Karpas-422 (cell line): ENCODE data around the gene UPK3A. TPM values are rescaled to one million over a fixed set of nuclear protein-coding genes. Genes with fewer than 3 reads are reported as not detected.

ENCODE experiments used
- DNase-seq: peaks from one replicate; pipeline ENCODE4 v3.0.0-alpha.2; 2015
- H2AFZ ChIP-seq: fragments of 200-600 bp; sonication (generic); 2 replicates; pipeline ENCODE4 v1.6.1; 2014; ENCODE audit warnings: antibody characterized with exemption, low read length, mixed read lengths
- H3K27ac ChIP-seq: fragments of 200-600 bp; sonication (generic); 2 replicates; pipeline ENCODE4 v1.5.1; 2014; ENCODE audit warnings: mild to moderate bottlenecking, low read length, moderate library complexity
- H3K27me3 ChIP-seq: fragments of 200-600 bp; sonication (generic); 2 replicates; pipeline ENCODE4 v1.6.1; 2014; ENCODE audit warnings: low read length, mixed read lengths
- H3K36me3 ChIP-seq: fragments of 200-600 bp; sonication (generic); 2 replicates; pipeline ENCODE4 v1.6.1; 2014; ENCODE audit warnings: low read length, mixed read lengths; ENCODE audit not compliant: insufficient read depth
- H3K4me1 ChIP-seq: fragments of 200-600 bp; sonication (generic); 2 replicates; pipeline ENCODE4 v1.6.1; 2014; ENCODE audit warnings: mild to moderate bottlenecking, low read length, mixed read lengths
- H3K4me2 ChIP-seq: fragments of 200-600 bp; sonication (generic); 2 replicates; pipeline ENCODE4 v1.6.1; 2014; ENCODE audit warnings: low read length, low read depth, mild to moderate bottlenecking; ENCODE audit not compliant: poor library complexity, severe bottlenecking
- H3K4me3 ChIP-seq: fragments of 200-600 bp; sonication (generic); 2 replicates; pipeline ENCODE4 v1.5.1; 2014; ENCODE audit warnings: mild to moderate bottlenecking, antibody characterized with exemption, low read length, mixed read lengths
- H3K79me2 ChIP-seq: fragments of 200-600 bp; sonication (generic); 2 replicates; pipeline ENCODE4 v1.6.1; 2014; ENCODE audit warnings: mild to moderate bottlenecking, low read length, mixed read lengths
- H3K9ac ChIP-seq: fragments of 200-600 bp; sonication (generic); 2 replicates; pipeline ENCODE4 v1.6.0; 2014; ENCODE audit warnings: low read length
- H3K9me2 ChIP-seq: fragments of 200-600 bp; sonication (generic), shearing (Covaris generic); replicated peaks from 2 replicates; pipeline ENCODE4 v1.6.0; 2014; ENCODE audit warnings: mild to moderate bottlenecking, low read length, moderate library complexity; ENCODE audit not compliant: insufficient read depth
- H3K9me3 ChIP-seq: fragments of 300-700, 200-600 bp; sonication (generic); 2 replicates; pipeline ENCODE4 v1.6.1; 2014; ENCODE audit warnings: low read length, mixed read lengths
- H4K20me1 ChIP-seq: fragments of 200-600 bp; sonication (generic); 2 replicates; pipeline ENCODE4 v1.6.1; 2014; ENCODE audit warnings: mild to moderate bottlenecking, antibody characterized with exemption, low read length, low read depth; ENCODE audit not compliant: insufficient read depth
- total RNA-seq: library from RNA; depleted of rRNA; stranded (reverse); fragments of >200 nt; shearing (Covaris generic); gene quantifications from 2 replicates; pipeline ENCODE4 v1.2.3, GENCODE V29; 2014; ENCODE audit warnings: low replicate concordance

UPK3A gene
- total RNA-seq, 1 experiment from 2014 or later, result not detected

- no peaks in the 10 kb centered on the region for H3K9me3 ChIP-seq
- H4K20me1 ChIP-seq, result no peaks in the 10 kb centered on the region; the same call in 1 of the 2 replicates
Measured at GRCh38 chr22:45306139-45306538, 21.4 kb downstream of the UPK3A start.

GRCh38 chr22:45308391-45308956 lies 23.7 kb downstream of the UPK3A start:
- no peaks in the 10 kb centered on the region for H3K36me3 ChIP-seq
- no peaks in the 10 kb centered on the region; the same call in 1 of the 2 replicates for H4K20me1 ChIP-seq
- peak overlapping the region; percentile 76 for H3K4me2 ChIP-seq
- H2AFZ ChIP-seq, result peak overlapping the region; percentile 91; the same call in 1 of the 2 replicates
- no peaks in the 10 kb centered on the region for H3K27me3 ChIP-seq
- peaks cover 34% of the 10 kb centered on the region for H3K79me2 ChIP-seq
- no peaks in the 10 kb centered on the region for H3K9me2 ChIP-seq
- H3K9me3 ChIP-seq, result no peaks in the 10 kb centered on the region
- no peak overlapping the region for H3K27ac ChIP-seq
- no peak overlapping the region; the same call in 1 of the 2 replicates for H3K9ac ChIP-seq
- peaks cover 20% of the 10 kb centered on the region for H3K4me1 ChIP-seq
- peak overlapping the region; percentile 62; the same call in 1 of the 2 replicates for H3K4me3 ChIP-seq
- DNase-seq, result no peak

More at GRCh38 chr22:45306139-45306538, 21.4 kb downstream of the UPK3A start:
- Histone ChIP-seq H3K27ac (no peak overlapping the region), H3K4me3 (no peak overlapping the region), H3K36me3 (no peaks in the 10 kb centered on the region), H3K27me3 (no peaks in the 10 kb centered on the region), H3K79me2 (peaks cover 12% of the 10 kb centered on the region), H3K4me1 (peaks cover 17% of the 10 kb centered on the region), H3K4me2 (no peak overlapping the region), H3K9me2 (no peaks in the 10 kb centered on the region), H2AFZ (no peak overlapping the region), H3K9ac (no peak overlapping the region)
- DNase-seq, result no peak

GRCh38 chr22:45308957-45309421 lies 24.2 kb downstream of the UPK3A start:
- H3K79me2 ChIP-seq, result peaks cover 39% of the 10 kb centered on the region
- peak overlapping the region; percentile 65 for H3K9ac ChIP-seq
- H3K4me3 ChIP-seq, result peak overlapping the region; percentile 62
- H3K27ac ChIP-seq, result 0 out of 2 replicates have a peak overlapping the region, but pooled peaks have one; percentile 24
- no peaks in the 10 kb centered on the region for H3K9me2 ChIP-seq
- H3K27me3 ChIP-seq, result no peaks in the 10 kb centered on the region
- no peaks in the 10 kb centered on the region for H3K9me3 ChIP-seq
- no peak for DNase-seq
- H2AFZ ChIP-seq, result peak overlapping the region; percentile 91; the same call in 1 of the 2 replicates
- peak overlapping the region; percentile 76 for H3K4me2 ChIP-seq
- H3K36me3 ChIP-seq, result no peaks in the 10 kb centered on the region
- H4K20me1 ChIP-seq, result no peaks in the 10 kb centered on the region; the same call in 1 of the 2 replicates
- H3K4me1 ChIP-seq, result peaks cover 21% of the 10 kb centered on the region

GRCh38 chr22:45309422-45310227 lies 24.9 kb downstream of the UPK3A start, which contains the start of gene FAM118A:
Gene FAM118A (plus strand): TSS chr22:45309934. CDS start chr22:45322380, 12,446 bp downstream.
- no peaks in the 10 kb centered on the region for H3K9me3 ChIP-seq
- H3K4me1 ChIP-seq, result peaks cover 26% of the 10 kb centered on the region
- peak within 1 kb of the TSS; percentile 91; the same call in 1 of the 2 replicates for H2AFZ ChIP-seq

GRCh38 chr22:45310331-45310976 lies 25.7 kb downstream of the UPK3A start:
- peak; percentile 60 for DNase-seq
- Histone ChIP-seq H3K4me2 (peak overlapping the region; percentile 97), H3K27ac (peak overlapping the region; percentile 58), H2AFZ (peak overlapping the region; percentile 20; the same call in 1 of the 2 replicates), H3K9me3 (no peaks in the 10 kb centered on the region), H3K27me3 (no peaks in the 10 kb centered on the region), H3K36me3 (no peaks in the 10 kb centered on the region), H3K79me2 (peaks cover 53% of the 10 kb centered on the region), H4K20me1 (no peaks in the 10 kb centered on the region; the same call in 1 of the 2 replicates), H3K9me2 (no peaks in the 10 kb centered on the region), H3K9ac (peak overlapping the region; percentile 98), H3K4me3 (peak overlapping the region; percentile 99), H3K4me1 (peaks cover 26% of the 10 kb centered on the region)

More at GRCh38 chr22:45309422-45310227, 24.9 kb downstream of the UPK3A start, which contains the start of gene FAM118A:
- Histone ChIP-seq H3K27ac (peak within 1 kb of the TSS; percentile 58), H3K27me3 (no peaks in the 10 kb centered on the region), H3K36me3 (no peaks in the 10 kb centered on the region), H3K79me2 (peaks cover 45% of the 10 kb centered on the region), H3K9ac (peak within 1 kb of the TSS; percentile 98), H3K4me3 (peak within 1 kb of the TSS; percentile 99), H3K4me2 (peak within 1 kb of the TSS; percentile 97), H4K20me1 (no peaks in the 10 kb centered on the region; the same call in 1 of the 2 replicates), H3K9me2 (no peaks in the 10 kb centered on the region)
- DNase-seq, result peak; percentile 97

- H3K4me3 ChIP-seq, result peak overlapping the region; percentile 99
- H3K9ac ChIP-seq, result peak overlapping the region; percentile 98
Measured at GRCh38 chr22:45310977-45311531, 26.3 kb downstream of the UPK3A start.

GRCh38 chr22:45312415-45312814 lies 27.7 kb downstream of the UPK3A start:
- H3K79me2 ChIP-seq, result peaks cover 72% of the 10 kb centered on the region
- peaks cover 26% of the 10 kb centered on the region for H3K4me1 ChIP-seq
- no peak overlapping the region for H3K27ac ChIP-seq
- H3K4me2 ChIP-seq, result no peak overlapping the region
- no peak overlapping the region for H2AFZ ChIP-seq
- no peaks in the 10 kb centered on the region; the same call in 1 of the 2 replicates for H4K20me1 ChIP-seq
- H3K9ac ChIP-seq, result no peak overlapping the region
- no peaks in the 10 kb centered on the region for H3K36me3 ChIP-seq
- H3K9me2 ChIP-seq, result no peaks in the 10 kb centered on the region
- H3K9me3 ChIP-seq, result no peaks in the 10 kb centered on the region
- no peak for DNase-seq
- H3K27me3 ChIP-seq, result no peaks in the 10 kb centered on the region
- no peak overlapping the region for H3K4me3 ChIP-seq

More at GRCh38 chr22:45310977-45311531, 26.3 kb downstream of the UPK3A start:
- Histone ChIP-seq H3K36me3 (no peaks in the 10 kb centered on the region), H3K4me2 (peak overlapping the region; percentile 97), H4K20me1 (no peaks in the 10 kb centered on the region; the same call in 1 of the 2 replicates), H3K4me1 (peaks cover 26% of the 10 kb centered on the region), H2AFZ (no peak overlapping the region), H3K9me3 (no peaks in the 10 kb centered on the region), H3K27me3 (no peaks in the 10 kb centered on the region), H3K27ac (no peak overlapping the region), H3K9me2 (no peaks in the 10 kb centered on the region), H3K79me2 (peaks cover 59% of the 10 kb centered on the region)
- DNase-seq, result no peak
